Activated gamma-delta T cell (primary cell): ENCODE measurements around the gene ITPA.

Experiments used
- DNase-seq: peaks from one replicate; lab custom pipeline; 2025; lab: John Stamatoyannopoulos, UW

The ITPA gene

GRCh38 chr20:3229158-3229557 lies 19.9 kb downstream of the ITPA start:
- no peak for DNase-seq

- no peak for DNase-seq
These were observed 20.5 kb downstream of the ITPA start for GRCh38 chr20:3229798-3230197.

GRCh38 chr20:3231116-3231515 lies 21.8 kb downstream of the ITPA start:
- no peak for DNase-seq

GRCh38 chr20:3231889-3232588 lies 22.7 kb downstream of the ITPA start:
- no peak for DNase-seq

GRCh38 chr20:3233131-3233990 lies 24.1 kb downstream of the ITPA start:
- DNase-seq = no peak

GRCh38 chr20:3233991-3234498 lies 24.7 kb downstream of the ITPA start:
- DNase-seq = no peak

- DNase-seq = no peak
These were observed 26.5 kb downstream of the ITPA start for GRCh38 chr20:3235666-3236324.

- DNase-seq = no peak
These were observed 28.0 kb downstream of the ITPA start for GRCh38 chr20:3237011-3237957.

GRCh38 chr20:3237958-3238615 lies 28.8 kb downstream of the ITPA start:
- DNase-seq = no peak

GRCh38 chr20:3238616-3239025 lies 29.3 kb downstream of the ITPA start:
- no peak for DNase-seq

GRCh38 chr20:3239026-3239866 lies 29.9 kb downstream of the ITPA start, which contains the start of gene SLC4A11:
TSS of gene SLC4A11 (minus strand) at chr20:3239190. CDS start at chr20:3239137, 53 bp downstream.
- DNase-seq = no peak

GRCh38 chr20:3239867-3240775 lies 30.8 kb downstream of the ITPA start:
- DNase-seq = no peak

GRCh38 chr20:3240776-3241363 lies 31.6 kb downstream of the ITPA start:
- no peak for DNase-seq

- DNase-seq = no peak
These were observed 32.9 kb downstream of the ITPA start for GRCh38 chr20:3242172-3242692.

GRCh38 chr20:3243718-3244358 lies 34.5 kb downstream of the ITPA start:
- DNase-seq = no peak

GRCh38 chr20:3244613-3245012 lies 35.3 kb downstream of the ITPA start:
- DNase-seq = no peak

GRCh38 chr20:3245156-3245555 lies 35.9 kb downstream of the ITPA start:
- no peak for DNase-seq

GRCh38 chr20:3245711-3246110 lies 36.4 kb downstream of the ITPA start:
- DNase-seq = no peak
